GM10847 (cell line): ENCODE results near the gene ENDOD1.

Experiments
- POLR2A ChIP-seq: IDR thresholded peaks from 2 replicates; pipeline ENCODE4 v1.6.1; 2011; ENCODE audit not compliant: insufficient read length; ENCODE audit errors: extremely low read depth

Gene ENDOD1

GRCh38 chr11:95108671-95109551 is 19.3 kb downstream of the ENDOD1 start:
- no peak for TF ChIP-seq POLR2A

GRCh38 chr11:95111923-95112540 is 22.4 kb downstream of the ENDOD1 start:
- no peak for TF ChIP-seq POLR2A

DNA sequence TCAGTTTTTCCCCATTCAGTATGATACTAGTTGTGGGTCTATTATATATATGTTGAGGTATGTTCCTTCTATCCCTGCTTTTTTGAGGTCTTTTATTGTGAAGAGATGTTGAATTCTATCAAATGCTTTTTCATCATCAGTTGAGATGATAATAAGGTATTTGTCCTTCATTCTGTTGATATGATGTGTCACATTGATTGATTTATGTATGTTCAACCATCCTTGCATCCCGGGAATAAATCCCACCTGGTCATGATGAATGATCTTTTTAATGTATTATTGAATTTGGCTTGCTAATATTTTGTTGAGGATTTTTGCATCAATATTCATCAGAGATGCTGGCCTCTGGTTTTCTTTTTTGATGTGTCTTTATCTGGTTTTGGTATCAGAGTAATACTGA is 26.0 kb downstream of the ENDOD1 start:
- no peak for TF ChIP-seq POLR2A

GRCh38 chr11:95119361-95120060 is 29.9 kb downstream of the ENDOD1 start:
- no peak for TF ChIP-seq POLR2A

DNA sequence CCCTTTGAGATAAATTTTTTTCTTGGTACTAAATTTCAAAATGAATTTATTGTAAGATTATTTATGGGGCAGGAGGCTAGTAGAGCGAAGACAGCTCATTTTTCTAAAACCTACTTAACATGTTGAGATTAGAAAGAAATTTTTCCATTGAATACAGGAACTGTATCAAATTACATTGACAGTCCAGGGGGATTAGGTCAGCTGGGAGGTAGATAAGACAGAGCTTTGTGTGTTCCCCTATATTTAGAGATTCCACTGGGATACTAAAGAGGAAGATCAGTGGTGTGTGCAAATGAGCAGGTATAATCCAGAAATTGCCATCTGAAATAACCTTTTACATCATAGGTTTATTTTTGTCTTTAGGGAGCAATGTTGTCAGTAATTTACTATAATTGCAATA is 32.1 kb downstream of the ENDOD1 start:
- TF ChIP-seq POLR2A: no peak

GRCh38 chr11:95123556-95123955 is 33.9 kb downstream of the ENDOD1 start:
- TF ChIP-seq POLR2A: no peak

- TF ChIP-seq POLR2A: no peak
Measured at GRCh38 chr11:95128602-95129001, 39.0 kb downstream of the ENDOD1 start.

DNA sequence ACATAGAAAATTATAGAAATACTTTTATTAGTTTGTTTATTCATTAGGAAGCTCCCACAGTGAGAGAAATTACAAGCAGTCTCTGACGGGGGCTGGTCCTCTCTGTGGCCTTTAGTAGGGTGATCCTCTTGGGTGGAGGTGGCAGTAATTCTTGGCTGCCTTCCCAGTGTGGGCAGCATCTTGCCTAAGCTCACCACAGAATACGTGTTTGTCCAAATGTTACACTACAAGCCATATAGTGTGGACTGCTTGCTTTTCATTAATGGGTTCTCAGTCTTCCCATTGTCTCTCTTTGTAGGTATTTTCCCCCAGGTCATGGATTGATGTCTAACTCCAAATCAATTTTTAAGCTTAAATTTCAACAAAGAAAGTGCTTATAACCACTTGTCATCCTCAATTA is 43.3 kb downstream of the ENDOD1 start:
- TF ChIP-seq POLR2A: no peak

DNA sequence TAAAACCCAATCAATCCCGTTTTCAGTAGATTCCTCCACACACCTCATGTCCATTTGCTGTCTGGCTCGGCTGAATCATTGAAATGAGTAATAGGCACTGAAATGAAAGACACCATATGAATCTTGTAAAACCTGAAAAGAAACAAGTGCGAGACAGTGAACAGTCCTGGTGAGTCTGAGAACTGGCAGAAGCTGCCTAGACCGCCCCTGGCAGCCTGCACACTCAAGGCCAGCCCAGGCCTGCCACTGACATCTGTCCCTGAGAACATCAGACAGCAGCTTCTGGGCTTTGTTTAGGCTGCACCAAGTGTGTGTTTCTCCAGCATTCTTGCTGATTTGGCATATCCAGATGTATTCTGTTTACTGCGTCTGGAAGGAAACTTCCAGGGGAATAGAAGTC is 44.8 kb downstream of the ENDOD1 start:
- TF ChIP-seq POLR2A: no peak

- no peak for TF ChIP-seq POLR2A
Measured at GRCh38 chr11:95135155-95135554, 45.5 kb downstream of the ENDOD1 start.

GRCh38 chr11:95135880-95136279 is 46.2 kb downstream of the ENDOD1 start:
- no peak for TF ChIP-seq POLR2A

DNA sequence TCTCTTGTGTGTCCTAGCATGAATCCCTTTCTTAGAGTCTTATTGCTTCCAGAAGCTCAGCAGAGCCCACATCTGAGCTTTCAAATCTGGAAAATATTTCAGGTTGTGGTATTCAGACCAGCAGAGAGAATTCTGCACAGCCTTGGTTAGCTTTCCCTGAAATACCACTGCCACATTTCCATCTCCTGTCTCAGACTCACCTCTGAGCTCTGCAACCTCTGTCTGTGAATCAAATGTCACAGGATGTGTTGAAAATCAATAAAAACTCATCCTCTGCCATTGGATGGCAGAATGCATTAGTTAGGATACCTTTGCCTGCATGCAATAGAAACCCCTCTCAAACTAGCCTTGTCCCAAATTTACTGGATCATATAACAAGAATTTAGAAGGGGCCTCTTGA is 47.7 kb downstream of the ENDOD1 start:
- TF ChIP-seq POLR2A: no peak

DNA sequence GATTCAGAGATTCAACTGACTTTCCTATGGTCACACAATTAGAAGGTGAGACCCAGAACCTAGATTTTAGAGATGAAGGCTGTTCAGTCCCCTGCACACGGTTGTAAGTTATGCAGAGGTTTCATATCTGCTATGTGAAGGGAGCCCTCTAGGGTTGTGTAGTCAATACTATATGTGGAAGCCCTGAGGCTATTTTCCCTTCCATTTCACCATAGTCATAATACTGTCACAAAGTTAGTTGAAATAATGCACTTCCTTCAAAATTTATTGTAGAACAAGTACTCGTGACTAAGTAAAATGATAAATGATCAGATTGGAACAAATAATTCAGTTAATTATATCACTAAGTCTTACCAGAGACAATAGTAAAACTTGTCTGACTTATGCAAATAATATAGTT is 48.8 kb downstream of the ENDOD1 start:
- no peak for TF ChIP-seq POLR2A

DNA sequence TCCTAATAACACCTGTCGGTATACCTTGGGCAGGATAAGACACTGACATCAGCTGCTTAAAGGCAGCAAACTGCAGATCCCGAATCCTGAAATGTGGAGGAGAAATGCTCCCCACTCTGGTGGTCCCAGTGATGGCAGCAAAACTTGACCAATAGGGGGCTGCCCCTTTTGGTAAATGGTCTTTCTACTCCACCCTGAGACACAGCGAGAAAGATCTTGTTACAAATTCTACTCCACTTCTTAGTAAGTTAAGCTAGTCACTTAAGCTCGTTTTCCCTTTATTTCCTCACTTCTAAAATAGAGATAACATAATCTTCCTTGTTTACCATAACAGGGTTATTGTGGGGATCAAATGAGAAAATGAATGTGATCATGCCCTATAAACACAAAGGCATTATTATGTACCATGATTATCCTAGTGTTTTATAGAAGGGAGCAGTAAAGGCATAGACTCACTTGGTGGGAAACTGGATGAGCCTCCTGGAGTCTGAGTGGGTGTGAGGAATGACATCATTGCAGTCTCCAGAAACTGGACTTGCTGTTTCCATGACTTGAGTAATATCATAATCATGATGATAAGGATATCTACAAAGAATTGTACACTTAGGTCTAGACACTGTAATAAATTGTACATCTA is 50.9 kb downstream of the ENDOD1 start:
- no peak for TF ChIP-seq POLR2A

GRCh38 chr11:95142431-95142830 is 52.8 kb downstream of the ENDOD1 start:
- TF ChIP-seq POLR2A: no peak

DNA sequence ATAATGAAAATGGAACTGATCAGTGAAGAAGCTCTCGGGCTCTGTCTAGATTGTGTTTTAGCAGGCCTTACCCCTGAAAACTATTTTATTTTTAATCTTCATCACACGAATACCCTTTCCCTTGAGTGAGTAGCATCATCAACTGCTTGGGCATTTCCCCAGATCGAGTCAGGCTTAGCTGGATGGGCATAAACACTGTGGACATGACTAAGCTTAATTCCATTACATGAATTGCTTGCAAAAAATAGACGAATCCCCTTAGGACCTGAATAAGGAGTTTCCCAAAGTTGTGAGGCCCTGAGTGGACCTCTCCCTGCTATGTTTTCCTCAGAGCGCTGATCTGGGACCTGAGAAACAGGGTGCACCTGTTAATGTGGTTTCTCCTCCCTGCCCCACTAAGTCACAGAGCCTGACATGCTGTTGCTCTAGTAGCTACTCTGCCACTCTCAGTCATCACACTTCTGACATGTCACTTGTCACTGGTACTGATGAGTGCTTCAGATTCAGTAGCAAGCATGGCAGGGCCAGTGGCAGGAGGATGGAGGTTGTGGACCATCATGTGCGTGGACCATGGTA is 53.5 kb downstream of the ENDOD1 start:
- TF ChIP-seq POLR2A: no peak
